Natural killer cell (primary cell): ENCODE measurements around the gene IL17B. TPM values are rescaled to one million over a fixed set of nuclear protein-coding genes. Genes with fewer than 3 reads are reported as not detected.

ENCODE experiments used
- ATAC-seq, 3 donors: fragments of 150-1000 bp in 2 of 3; fragments of 200-7000 bp in 1 of 3; cut with Tn5 transposase; 1 replicate in 1 of 3; 2 replicates in 2 of 3; pipeline ENCODE4 v1.10.0; 2021; ENCODE audit warnings: mild to moderate bottlenecking in 2 of 3, moderate library complexity in 2 of 3
- DNase-seq, 2 donors: peaks; one replicate each; pipeline versions ENCODE4 v3.0.0 to v3.0.0-alpha.2; 2013 to 2021; ENCODE audit warnings: mixed read lengths in 1 of 2
- H3K27ac ChIP-seq: one replicate; pipeline ENCODE4 v1.5.1; 2013; ENCODE audit warnings: mild to moderate bottlenecking, low read length
- H3K27me3 ChIP-seq: one replicate; pipeline ENCODE4 v1.6.1; 2013; ENCODE audit warnings: low read length; ENCODE audit not compliant: control insufficient read depth, insufficient read depth
- H3K36me3 ChIP-seq: one replicate; pipeline ENCODE4 v1.6.1; 2013; ENCODE audit warnings: low read length; ENCODE audit not compliant: control insufficient read depth, insufficient read depth
- H3K4me1 ChIP-seq: one replicate; pipeline ENCODE4 v1.6.1; 2013; ENCODE audit warnings: low read length; ENCODE audit not compliant: control insufficient read depth, insufficient read depth
- H3K4me3 ChIP-seq: one replicate; pipeline ENCODE4 v1.5.1; 2013; ENCODE audit warnings: low read length
- H3K9me3 ChIP-seq: one replicate; pipeline ENCODE4 v1.6.1; 2013; ENCODE audit warnings: low read length; ENCODE audit not compliant: control insufficient read depth, insufficient read depth
- H3K27ac Mint-ChIP-seq, 2 donors: one replicate each; pipeline ENCODE4 v1.8.0; 2022; ENCODE audit warnings: mild to moderate bottlenecking in 2 of 2, mixed read lengths in 2 of 2, moderate library complexity in 1 of 2
- H3K27me3 Mint-ChIP-seq, 2 donors: one replicate each; pipeline ENCODE4 v1.8.0; 2022; ENCODE audit warnings: low read depth in 2 of 2, mixed read lengths in 2 of 2
- H3K36me3 Mint-ChIP-seq: one replicate; pipeline ENCODE4 v1.8.0; 2022; ENCODE audit warnings: mixed read lengths
- H3K4me1 Mint-ChIP-seq, 2 donors: one replicate each; pipeline ENCODE4 v1.8.0; 2022; ENCODE audit warnings: mixed read lengths in 2 of 2
- H3K4me3 Mint-ChIP-seq: one replicate; pipeline ENCODE4 v1.8.0; 2022; ENCODE audit warnings: mild to moderate bottlenecking, moderate library complexity, mixed read lengths
- H3K9me3 Mint-ChIP-seq, 2 donors: one replicate each; pipeline ENCODE4 v1.8.0; 2022; ENCODE audit warnings: mixed read lengths in 2 of 2
- CTCF ChIP-seq: fragments of 200-600 bp; IDR thresholded peaks from one replicate; pipeline ENCODE4 v1.8.0; 2022; ENCODE audit warnings: antibody characterized with exemption
- WGBS: methylation state at CpG from one replicate; pipeline ENCODE4 v1.1.7; 2013; ENCODE audit warnings: missing lambda C conversion rate; ENCODE audit not compliant: insufficient coverage; 5-methylcytosine and 5-hydroxymethylcytosine counted together
- intact Hi-C: fragments of 100-400 bp; cut with micrococcal nuclease; formaldehyde crosslinking; loops from one replicate; pipeline ENCODE4 v1.14.2; 2022
- total RNA-seq, 4 donors: library from RNA; stranded (reverse); fragments of 120-200 nt in 1 of 4; gene quantifications; one replicate each; pipeline versions ENCODE4 v1.2.3 to v1.2.4, GENCODE V29; 2013 to 2022

IL17B gene
- not detected for total RNA-seq
- total RNA-seq (2013), result not detected

GRCh38 chr5:149379177-149379761 is at the start of gene IL17B:
Gene IL17B (minus strand): TSS chr5:149379292. CDS start chr5:149379225, 67 bp downstream.
- no peak for DNase-seq
- intact Hi-C loops, result no loop called here
- no peaks in the 10 kb centered on the region for H3K27me3 Mint-ChIP-seq
- H3K9me3 Mint-ChIP-seq, result no peaks in the 10 kb centered on the region
- no peaks in the 10 kb centered on the region for H3K27me3 ChIP-seq
- H3K4me1 Mint-ChIP-seq, result peaks cover 0 to 4% of the 10 kb centered on the region in 2 donors
- no peak within 1 kb of the TSS for H3K4me3 ChIP-seq
- H3K4me1 ChIP-seq, result peaks cover 5% of the 10 kb centered on the region
- no peak within 1 kb of the TSS for H3K27ac ChIP-seq
- H3K4me3 Mint-ChIP-seq, result no peak within 1 kb of the TSS
- no peak for ATAC-seq
- no peak for TF ChIP-seq CTCF
- H3K27ac Mint-ChIP-seq, result no peak within 1 kb of the TSS
- no peaks in the 10 kb centered on the region for H3K36me3 Mint-ChIP-seq
- no peaks in the 10 kb centered on the region for H3K9me3 ChIP-seq
- no peaks in the 10 kb centered on the region for H3K36me3 ChIP-seq
- 86% methylated on average over 22 of the region's 22 CpGs for WGBS

GRCh38 chr5:149428032-149428431 is 48.9 kb upstream of the IL17B start:
- intact Hi-C loops, result no loop called here
- H3K27me3 ChIP-seq, result no peaks in the 10 kb centered on the region
- no peak for TF ChIP-seq CTCF
- DNase-seq (no peak), ATAC-seq (no peak)
- H3K27ac ChIP-seq, result no peak overlapping the region
- no peaks in the 10 kb centered on the region for H3K9me3 ChIP-seq
- H3K36me3 Mint-ChIP-seq, result no peaks in the 10 kb centered on the region
- no peaks in the 10 kb centered on the region for H3K36me3 ChIP-seq
- H3K4me1 Mint-ChIP-seq, result peaks cover 16 to 17% of the 10 kb centered on the region in 2 donors
- H3K9me3 Mint-ChIP-seq, result no peaks in the 10 kb centered on the region
- H3K4me3 ChIP-seq, result no peak overlapping the region
- H3K27ac Mint-ChIP-seq, result no peak overlapping the region
- H3K4me1 ChIP-seq, result peaks cover 16% of the 10 kb centered on the region
- H3K27me3 Mint-ChIP-seq, result no peaks in the 10 kb centered on the region
- WGBS, result 88% methylated on average over 5 of the region's 5 CpGs
- H3K4me3 Mint-ChIP-seq, result no peak overlapping the region

- no peak for DNase-seq
- no peaks in the 10 kb centered on the region for H3K36me3 ChIP-seq
- WGBS, result 68% methylated on average over 4 of the region's 4 CpGs
Observed at GRCh38 chr5:149427374-149427773, 48.3 kb upstream of the IL17B start.

More at GRCh38 chr5:149427374-149427773, 48.3 kb upstream of the IL17B start:
- no peak for TF ChIP-seq CTCF
- Mint-ChIP-seq H3K36me3 (no peaks in the 10 kb centered on the region), H3K4me3 (no peak overlapping the region), H3K27me3 (no peaks in the 10 kb centered on the region), H3K9me3 (no peaks in the 10 kb centered on the region), H3K4me1 (peaks cover 16 to 17% of the 10 kb centered on the region in 2 donors), H3K27ac (no peak overlapping the region)
- ATAC-seq, result no peak
- intact Hi-C loops, result no loop called here
- H3K27me3 ChIP-seq, result no peaks in the 10 kb centered on the region
- no peaks in the 10 kb centered on the region for H3K9me3 ChIP-seq
- peaks cover 21% of the 10 kb centered on the region for H3K4me1 ChIP-seq
- no peak overlapping the region for H3K4me3 ChIP-seq
- no peak overlapping the region for H3K27ac ChIP-seq
